HFFc6 (cell line): ENCODE results near the gene SPRING1. TPM values are rescaled to one million over a fixed set of nuclear protein-coding genes. Genes with fewer than 3 reads are reported as not detected.

Source experiments
- DNase-seq: peaks from one replicate; pipeline ENCODE4 v3.0.0-alpha.2; 2018
- H3K27ac Mint-ChIP-seq: 2 replicates; pipeline ENCODE4 v1.8.0; 2020; ENCODE audit warnings: mild to moderate bottlenecking, mixed read lengths
- H3K27me3 Mint-ChIP-seq: 2 replicates; pipeline ENCODE4 v1.8.0; 2021; ENCODE audit warnings: mild to moderate bottlenecking, moderate library complexity, mixed read lengths; ENCODE audit not compliant: insufficient read depth
- H3K36me3 Mint-ChIP-seq: 2 replicates; pipeline ENCODE4 v1.8.0; 2021; ENCODE audit warnings: low read depth, mixed read lengths
- H3K4me1 Mint-ChIP-seq: 2 replicates; pipeline ENCODE4 v1.8.0; 2020; ENCODE audit warnings: low read depth, mixed read lengths
- H3K4me3 Mint-ChIP-seq: 2 replicates; pipeline ENCODE4 v1.8.0; 2020; ENCODE audit warnings: mild to moderate bottlenecking, moderate library complexity, mixed read lengths
- H3K9me3 Mint-ChIP-seq: 2 replicates; pipeline ENCODE4 v1.8.0; 2020; ENCODE audit warnings: mild to moderate bottlenecking, mixed read lengths
- total RNA-seq, 6 experiments: library from RNA; stranded (reverse); fragmentation: NEBNext Ultra II Directional; extraction: Animal tissue kit (Norgen Biotek cat#: 25700); gene quantifications; 2 replicates in 1 of 6; 3 replicates in 5 of 6; pipeline ENCODE4 v1.2.3, GENCODE V29; 2021
- TF ChIP-seq, protein P1 (sequence below): fragments of 200-600 bp; sonication (generic); IDR thresholded peaks from 2 replicates; pipeline ENCODE4 v1.5.0; 2021; ENCODE audit warnings: antibody characterized with exemption, mild to moderate bottlenecking

SPRING1 gene
- total RNA-seq, 6 experiments from 2014 or later = 29.3 to 39.5 (median 35.8) TPM

DNA sequence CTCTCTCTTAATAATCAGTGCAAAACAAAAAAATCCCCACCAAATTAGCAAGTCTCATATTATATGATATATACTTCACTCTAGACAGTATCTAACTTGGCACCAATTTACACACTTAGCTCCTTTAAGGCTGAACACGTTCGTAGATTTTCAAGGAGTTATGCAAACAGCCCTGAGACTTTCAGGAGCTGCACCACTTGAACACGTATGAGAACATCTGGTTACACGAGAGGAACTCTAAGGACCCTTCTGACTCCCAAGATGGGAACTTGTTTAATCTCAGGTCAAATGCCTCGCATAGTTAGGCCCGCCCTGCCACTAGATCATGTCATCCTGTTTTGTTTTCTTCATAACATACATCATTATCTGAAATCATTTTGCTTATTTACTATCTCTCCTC, 10.0 kb downstream of the SPRING1 start:
- Mint-ChIP-seq H3K4me3 (no peak overlapping the region), H3K27me3 (no peaks in the 10 kb centered on the region), H3K27ac (no peak overlapping the region)

DNA sequence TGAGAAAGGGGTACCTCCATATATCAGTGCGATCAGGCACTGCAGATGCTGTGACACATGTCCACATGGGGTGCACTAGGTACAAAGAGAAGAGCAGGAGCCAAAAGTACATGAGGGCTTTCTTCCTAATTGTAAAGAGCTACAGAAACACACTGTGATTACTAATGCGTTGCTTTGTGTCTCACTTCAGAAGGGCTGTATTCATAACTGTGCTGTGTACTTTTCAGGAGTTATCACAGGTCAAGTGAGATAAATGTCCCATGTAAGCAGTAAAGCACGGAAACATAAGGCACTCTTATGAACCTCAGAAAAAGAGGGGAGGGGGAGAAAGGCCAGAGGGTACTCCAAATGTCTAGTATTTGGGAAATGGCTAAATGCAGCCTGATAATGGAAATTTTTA, 10.6 kb downstream of the SPRING1 start:
- Mint-ChIP-seq H3K36me3 (0 out of 2 replicates have a peak, but pooled peaks cover 3% of the 10 kb centered on the region), H3K27ac (no peak overlapping the region), H3K9me3 (no peaks in the 10 kb centered on the region), H3K4me1 (peaks cover 9% of the 10 kb centered on the region), H3K27me3 (no peaks in the 10 kb centered on the region), H3K4me3 (no peak overlapping the region)
- no peak for DNase-seq
- TF ChIP-seq, protein P1, sequence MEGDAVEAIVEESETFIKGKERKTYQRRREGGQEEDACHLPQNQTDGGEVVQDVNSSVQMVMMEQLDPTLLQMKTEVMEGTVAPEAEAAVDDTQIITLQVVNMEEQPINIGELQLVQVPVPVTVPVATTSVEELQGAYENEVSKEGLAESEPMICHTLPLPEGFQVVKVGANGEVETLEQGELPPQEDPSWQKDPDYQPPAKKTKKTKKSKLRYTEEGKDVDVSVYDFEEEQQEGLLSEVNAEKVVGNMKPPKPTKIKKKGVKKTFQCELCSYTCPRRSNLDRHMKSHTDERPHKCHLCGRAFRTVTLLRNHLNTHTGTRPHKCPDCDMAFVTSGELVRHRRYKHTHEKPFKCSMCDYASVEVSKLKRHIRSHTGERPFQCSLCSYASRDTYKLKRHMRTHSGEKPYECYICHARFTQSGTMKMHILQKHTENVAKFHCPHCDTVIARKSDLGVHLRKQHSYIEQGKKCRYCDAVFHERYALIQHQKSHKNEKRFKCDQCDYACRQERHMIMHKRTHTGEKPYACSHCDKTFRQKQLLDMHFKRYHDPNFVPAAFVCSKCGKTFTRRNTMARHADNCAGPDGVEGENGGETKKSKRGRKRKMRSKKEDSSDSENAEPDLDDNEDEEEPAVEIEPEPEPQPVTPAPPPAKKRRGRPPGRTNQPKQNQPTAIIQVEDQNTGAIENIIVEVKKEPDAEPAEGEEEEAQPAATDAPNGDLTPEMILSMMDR = no peak

More for the DNA sequence above, 10.0 kb downstream of the SPRING1 start:
- no peak for DNase-seq
- peaks cover 9% of the 10 kb centered on the region for H3K4me1 Mint-ChIP-seq
- no peaks in the 10 kb centered on the region for H3K9me3 Mint-ChIP-seq
- H3K36me3 Mint-ChIP-seq = 0 out of 2 replicates have a peak, but pooled peaks cover 3% of the 10 kb centered on the region
- TF ChIP-seq, protein P1 = no peak

DNA sequence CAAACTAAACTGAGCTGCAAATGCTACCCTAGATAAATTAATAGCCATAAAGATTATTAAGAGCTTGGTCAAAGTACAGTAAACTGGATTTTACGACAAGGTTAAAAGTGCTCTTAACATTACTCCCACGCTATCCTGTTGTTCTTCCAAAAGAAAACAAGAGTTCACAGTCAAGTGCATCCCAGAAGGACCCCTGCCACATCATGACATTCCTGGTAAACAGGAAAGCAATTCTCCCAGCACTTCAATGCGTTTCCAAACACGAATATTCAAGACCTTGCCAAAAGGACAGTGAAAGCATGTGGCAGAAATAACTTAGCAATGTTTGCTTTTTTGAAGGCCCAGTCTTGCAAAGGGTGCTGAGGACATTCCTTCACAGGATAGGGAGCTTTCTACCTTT, 11.2 kb downstream of the SPRING1 start:
- Mint-ChIP-seq H3K4me3 (no peak overlapping the region), H3K9me3 (no peaks in the 10 kb centered on the region), H3K4me1 (peaks cover 9% of the 10 kb centered on the region), H3K27ac (no peak overlapping the region), H3K36me3 (no peaks in the 10 kb centered on the region), H3K27me3 (no peaks in the 10 kb centered on the region)
- TF ChIP-seq, protein P1 = no peak
- no peak for DNase-seq

DNA sequence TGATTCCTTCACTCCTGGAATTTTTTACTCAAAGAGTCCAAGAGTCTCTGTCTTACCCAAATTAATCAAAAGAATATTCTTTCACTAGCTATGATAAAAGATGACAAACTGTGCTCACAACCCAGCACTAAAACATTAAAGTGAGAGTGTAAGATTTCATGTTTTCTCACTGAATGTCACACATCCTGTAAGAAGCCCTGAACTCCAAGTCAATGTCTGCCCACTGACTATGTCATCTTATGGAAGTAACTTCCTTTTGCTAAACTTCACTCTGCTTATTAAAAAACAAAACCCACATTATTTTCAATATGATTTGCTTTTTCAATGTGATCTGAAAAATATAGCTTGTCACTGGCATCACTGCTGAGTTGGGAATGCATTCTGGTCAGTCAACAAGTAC, 15.6 kb downstream of the SPRING1 start:
- Mint-ChIP-seq H3K27ac (no peak overlapping the region), H3K36me3 (0 out of 2 replicates have a peak, but pooled peaks cover under 1% of the 10 kb centered on the region), H3K27me3 (no peaks in the 10 kb centered on the region), H3K4me3 (no peak overlapping the region), H3K4me1 (peaks cover 34% of the 10 kb centered on the region), H3K9me3 (no peaks in the 10 kb centered on the region)
- DNase-seq = no peak
- TF ChIP-seq, protein P1 = no peak

DNA sequence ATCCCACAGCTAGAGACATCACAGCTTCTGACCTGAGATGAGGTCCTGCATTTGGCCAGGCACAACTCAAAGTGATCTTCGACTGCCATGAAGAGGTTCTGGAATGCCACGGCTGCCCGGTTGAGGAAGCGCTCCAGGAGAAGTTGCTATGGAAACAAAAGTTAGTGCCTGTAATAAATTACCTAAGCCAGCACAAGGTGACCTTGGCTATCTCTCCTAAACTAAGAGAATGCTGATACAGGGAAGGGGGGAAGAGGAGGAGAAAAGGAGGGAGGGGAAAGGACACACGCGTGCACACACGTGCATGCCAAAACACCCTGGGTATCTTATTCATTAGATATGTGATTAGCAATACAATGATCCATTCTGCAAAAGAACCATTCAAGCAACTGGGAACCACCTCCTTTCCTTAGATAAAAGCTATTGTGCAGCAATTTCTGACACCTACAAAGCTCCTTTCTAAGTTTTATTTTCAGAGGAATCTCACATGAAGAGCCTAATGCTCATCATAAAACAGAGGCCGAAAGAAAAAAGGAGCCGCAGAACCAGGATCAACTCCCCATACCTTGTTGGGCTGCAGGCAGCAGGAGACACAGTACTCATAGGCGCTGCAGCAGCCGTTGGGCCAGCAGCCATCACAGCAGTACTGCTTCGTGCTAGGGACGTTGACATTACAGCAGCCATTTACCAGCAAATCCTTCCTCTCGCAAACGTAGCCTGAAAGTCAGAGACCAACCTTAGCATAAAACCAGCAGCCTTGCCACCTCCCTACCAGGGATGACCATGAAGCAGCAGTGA, 17.9 kb downstream of the SPRING1 start:
- Mint-ChIP-seq H3K9me3 (no peaks in the 10 kb centered on the region), H3K4me1 (peaks cover 30% of the 10 kb centered on the region), H3K36me3 (peaks cover 13% of the 10 kb centered on the region), H3K4me3 (no peak overlapping the region), H3K27me3 (no peaks in the 10 kb centered on the region), H3K27ac (no peak overlapping the region)
- TF ChIP-seq, protein P1 = no peak
- DNase-seq = no peak
